T-cell (primary cell): Measurements from ENCODE around the gene PYGB. TPM values are rescaled to one million over a fixed set of nuclear protein-coding genes. Genes with fewer than 3 reads are reported as not detected.

Experiments used
- ATAC-seq, 4 experiments: fragments of 200-7000 bp in 3 of 4; fragments of 150-1000 bp in 1 of 4; cut with Tn5 transposase; replicated peaks in 1 of 4; 1 replicate in 3 of 4; 2 replicates in 1 of 4; pipeline ENCODE4 v1.10.0; 2021; ENCODE audit warnings: moderate library complexity in 3 of 4, mild to moderate bottlenecking in 2 of 4, moderate number of reproducible peaks in 1 of 4
- CTCF ChIA-PET, 2 donors: fragments of 300-600 bp; sonication (Branson Sonifier 250); formaldehyde crosslinking; loops; one replicate each; lab custom pipeline; 2022; ENCODE audit warnings: antibody characterized with exemption in 2 of 2; lab: Charles Lee
- POLR2A ChIA-PET, 2 donors: fragments of 300-600 bp; sonication (Branson Sonifier 250); formaldehyde crosslinking; loops; one replicate each; lab custom pipeline; 2022; ENCODE audit warnings: antibody characterized with exemption in 2 of 2; lab: Charles Lee
- DNase-seq, 35 experiments: peaks; one replicate each; pipeline versions ENCODE4 v3.0.0 to v3.0.0-alpha.2; 2013 to 2023
- H3K27ac ChIP-seq: one replicate; pipeline ENCODE4 v1.5.1; 2013; ENCODE audit warnings: low read length
- H3K27me3 ChIP-seq, 2 experiments: replicated peaks in 1 of 2; 1 replicate in 1 of 2; 2 replicates in 1 of 2; pipeline versions ENCODE4 v1.6.1 to v1.7.0; 2013; ENCODE audit warnings: low read length in 1 of 2, mixed read lengths in 1 of 2; ENCODE audit not compliant: control insufficient read depth in 2 of 2, insufficient read depth in 2 of 2; ENCODE audit errors: extremely low read depth in 1 of 2
- H3K36me3 ChIP-seq, 2 donors: 1 replicate in 1 of 2; 2 replicates in 1 of 2; pipeline versions ENCODE4 v1.6.1 to v1.7.0; 2013; ENCODE audit warnings: low read length in 1 of 2; ENCODE audit not compliant: control insufficient read depth in 2 of 2, insufficient read depth in 1 of 2; ENCODE audit errors: extremely low read depth in 1 of 2
- H3K4me1 ChIP-seq, 2 experiments: 1 replicate in 1 of 2; 2 replicates in 1 of 2; pipeline versions ENCODE4 v1.6.1 to v1.7.0; 2013; ENCODE audit warnings: low read length in 2 of 2, mixed read lengths in 1 of 2; ENCODE audit not compliant: insufficient read depth in 2 of 2, control insufficient read depth in 1 of 2; ENCODE audit errors: extremely low read depth in 1 of 2
- H3K4me3 ChIP-seq, 2 donors: 1 replicate in 1 of 2; 2 replicates in 1 of 2; pipeline versions ENCODE4 v1.5.1 to v1.7.0; 2013; ENCODE audit warnings: mild to moderate bottlenecking in 2 of 2, low read length in 1 of 2, moderate library complexity in 1 of 2; ENCODE audit not compliant: control insufficient read depth in 1 of 2; ENCODE audit errors: extremely low read depth in 1 of 2
- H3K9me3 ChIP-seq: 2 replicates; pipeline ENCODE4 v1.7.0; 2013
- H3K27ac Mint-ChIP-seq, 2 donors: one replicate each; pipeline ENCODE4 v1.8.0; 2020 to 2021; ENCODE audit warnings: mild to moderate bottlenecking in 2 of 2, mixed read lengths in 2 of 2
- H3K27me3 Mint-ChIP-seq, 2 donors: one replicate each; pipeline ENCODE4 v1.8.0; 2021 to 2022; ENCODE audit warnings: mixed read lengths in 2 of 2
- H3K36me3 Mint-ChIP-seq: one replicate; pipeline ENCODE4 v1.8.0; 2021; ENCODE audit warnings: mixed read lengths
- H3K4me1 Mint-ChIP-seq, 3 donors: one replicate each; pipeline ENCODE4 v1.8.0; 2020 to 2022; ENCODE audit warnings: mixed read lengths in 3 of 3, mild to moderate bottlenecking in 1 of 3
- H3K4me3 Mint-ChIP-seq, 3 donors: one replicate each; pipeline ENCODE4 v1.8.0; 2020 to 2022; ENCODE audit warnings: mild to moderate bottlenecking in 3 of 3, mixed read lengths in 3 of 3, moderate library complexity in 3 of 3
- H3K9me3 Mint-ChIP-seq, 3 donors: one replicate each; pipeline ENCODE4 v1.8.0; 2020 to 2022; ENCODE audit warnings: mixed read lengths in 3 of 3
- WGBS: methylation state at CpG from one replicate; pipeline ENCODE4 v1.1.5; 2013; ENCODE audit warnings: missing lambda C conversion rate; ENCODE audit not compliant: insufficient coverage; 5-methylcytosine and 5-hydroxymethylcytosine counted together
- total RNA-seq, 35 experiments: library from RNA in 6 of 35; stranded (reverse) in 6 of 35; fragments of 120-200 nt in 1 of 35; gene quantifications; one replicate each; pipeline versions ENCODE4 v1.2.1 to v1.2.4 and lab custom pipeline; 2013 to 2026

PYGB gene
- total RNA-seq, 5 donors from 2014 or later (not counting 1 experiment from before 2014, with no cell fraction given): 29.7 to 53.4 (median 36.5) TPM

DNA sequence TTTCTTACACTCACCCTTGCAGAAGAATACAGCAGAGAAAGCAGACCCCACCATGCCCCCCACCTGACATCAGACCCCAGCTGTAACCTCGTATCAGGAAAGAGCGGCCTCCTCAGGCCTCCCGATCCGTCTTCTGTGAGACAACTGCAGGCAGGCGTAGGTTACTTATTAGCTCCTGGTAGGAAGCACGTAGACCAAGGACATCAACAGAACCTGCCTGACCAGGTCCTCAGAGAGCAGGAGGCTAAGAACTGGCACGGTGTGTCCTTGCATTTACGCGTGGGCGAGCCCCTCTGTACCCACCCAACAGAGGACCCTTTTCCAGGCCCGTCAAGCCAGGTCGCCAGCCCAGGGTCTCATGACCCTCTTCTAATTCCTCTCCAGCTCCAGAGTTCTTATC lies 91.7 kb downstream of the PYGB start:
- ChIA-PET CTCF (no interaction called here), POLR2A (no interaction called here)
- H3K27me3 Mint-ChIP-seq: no peaks in the 10 kb centered on the region
- Histone ChIP-seq H3K9me3 (no peaks in the 10 kb centered on the region), H3K36me3 (no peaks in the 10 kb centered on the region), H3K27ac (no peak overlapping the region), H3K27me3 (no peaks in the 10 kb centered on the region), H3K4me3 (no peak overlapping the region), H3K4me1 (no peaks in the 10 kb centered on the region)
- no peak overlapping the region for H3K27ac Mint-ChIP-seq
- H3K36me3 Mint-ChIP-seq: peaks cover 25% of the 10 kb centered on the region
- WGBS: 94% methylated on average over 12 of the region's 12 CpGs
- H3K9me3 Mint-ChIP-seq: peaks cover 0 to 2% (median 0%) of the 10 kb centered on the region in 3 donors
- ATAC-seq (no peak), DNase-seq (no peak)
- peaks cover 27 to 48% (median 37%) of the 10 kb centered on the region in 3 donors for H3K4me1 Mint-ChIP-seq
- H3K4me3 Mint-ChIP-seq: no peak overlapping the region

DNA sequence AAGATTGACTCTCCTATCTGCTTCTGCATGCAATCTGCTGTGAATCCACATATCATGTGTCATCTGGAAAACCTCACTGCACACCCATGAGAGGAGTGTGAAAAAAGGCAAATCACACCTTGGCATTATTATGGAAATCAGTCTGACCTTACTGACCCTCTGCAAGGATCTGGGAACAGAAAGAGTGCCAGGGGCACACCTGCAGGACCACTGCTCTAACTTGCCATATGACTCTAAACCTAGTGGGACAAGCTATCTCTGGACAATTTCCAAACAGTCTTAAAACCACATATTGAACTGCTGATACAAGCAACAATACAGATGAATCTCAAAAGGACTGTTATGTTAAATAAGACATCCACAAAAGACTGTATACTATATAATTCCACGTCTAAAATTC lies 92.5 kb downstream of the PYGB start:
- H3K4me3 Mint-ChIP-seq: no peak overlapping the region
- peaks cover 32 to 51% (median 41%) of the 10 kb centered on the region in 3 donors for H3K4me1 Mint-ChIP-seq
- ChIA-PET CTCF (no interaction called here), POLR2A (interaction anchor here in 1 of 2 donors (0.6 kb wide), 1 partner anchor 253 kb away, joined by 3 read pairs; no protein-coding TSS in a partner anchor)
- DNase-seq: no peak
- no peak overlapping the region for H3K27ac ChIP-seq
- ATAC-seq: no peak
- H3K27me3 Mint-ChIP-seq: no peaks in the 10 kb centered on the region
- H3K36me3 ChIP-seq: no peaks in the 10 kb centered on the region
- peaks cover 0 to 2% (median 0%) of the 10 kb centered on the region in 3 donors for H3K9me3 Mint-ChIP-seq
- WGBS: no CpG with 5 or more reads among the region's 1 CpG
- no peaks in the 10 kb centered on the region for H3K27me3 ChIP-seq
- H3K4me3 ChIP-seq: no peak overlapping the region
- H3K36me3 Mint-ChIP-seq: peaks cover 30% of the 10 kb centered on the region
- no peaks in the 10 kb centered on the region for H3K9me3 ChIP-seq
- H3K4me1 ChIP-seq: no peaks in the 10 kb centered on the region
- H3K27ac Mint-ChIP-seq: no peak overlapping the region

DNA sequence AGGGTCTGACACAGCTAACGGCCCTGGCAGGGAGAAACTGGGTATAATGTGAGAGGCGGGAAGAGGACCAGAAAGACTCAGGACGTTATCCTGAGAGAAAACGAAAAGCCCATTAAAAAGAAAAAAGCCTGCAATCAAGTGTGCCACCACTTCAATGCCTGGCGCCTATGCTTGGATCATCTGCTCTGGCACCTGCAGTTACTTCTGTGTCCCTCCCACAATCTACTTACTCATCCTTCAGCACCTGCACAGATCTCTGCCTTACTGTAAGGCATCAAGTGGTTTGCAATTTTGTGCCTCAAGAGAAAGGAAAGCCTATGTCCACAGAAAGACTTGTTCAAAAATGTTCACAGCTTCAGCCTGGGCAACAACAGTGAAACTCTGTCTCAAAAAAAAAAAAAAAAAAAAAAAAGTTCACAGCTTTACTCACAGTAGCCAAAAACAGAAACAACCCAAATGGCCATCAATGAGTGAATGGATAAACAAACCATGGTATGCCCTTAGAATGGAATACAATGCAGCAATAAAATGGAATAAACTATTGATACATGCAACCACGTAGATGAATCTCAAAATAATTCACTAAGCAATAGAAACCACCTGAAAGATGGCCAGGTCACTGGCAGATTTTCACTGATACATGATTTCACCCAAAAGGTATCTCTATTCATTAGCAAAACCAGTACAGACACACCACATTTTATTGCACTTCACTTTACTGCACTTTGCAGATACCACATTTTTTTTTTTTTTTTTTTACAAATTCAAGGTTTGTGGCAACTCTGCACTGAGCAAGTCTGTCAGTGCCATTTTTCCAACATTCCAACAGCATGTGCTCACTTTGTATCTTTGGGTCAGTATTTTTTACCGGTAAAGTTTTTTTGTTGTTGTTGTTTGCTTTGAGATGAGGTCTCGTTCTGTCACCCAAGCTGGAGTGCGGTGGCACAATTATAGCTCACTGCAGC lies 94.1 kb downstream of the PYGB start:
- Mint-ChIP-seq H3K4me1 (peaks cover 45 to 60% (median 56%) of the 10 kb centered on the region in 3 donors), H3K36me3 (peaks cover 27% of the 10 kb centered on the region), H3K9me3 (no peaks in the 10 kb centered on the region), H3K4me3 (no peak overlapping the region), H3K27me3 (no peaks in the 10 kb centered on the region), H3K27ac (no peak overlapping the region)
- Histone ChIP-seq H3K27ac (no peak overlapping the region), H3K27me3 (no peaks in the 10 kb centered on the region), H3K4me1 (peaks cover 0 to 5% of the 10 kb centered on the region in 2 experiments), H3K36me3 (no peaks in the 10 kb centered on the region), H3K4me3 (no peak overlapping the region), H3K9me3 (no peaks in the 10 kb centered on the region)
- CTCF ChIA-PET: no interaction called here
- POLR2A ChIA-PET: no interaction called here
- ATAC-seq (no peak), DNase-seq (no peak)
- 100% methylated on average over 3 of the region's 9 CpGs for WGBS

DNA sequence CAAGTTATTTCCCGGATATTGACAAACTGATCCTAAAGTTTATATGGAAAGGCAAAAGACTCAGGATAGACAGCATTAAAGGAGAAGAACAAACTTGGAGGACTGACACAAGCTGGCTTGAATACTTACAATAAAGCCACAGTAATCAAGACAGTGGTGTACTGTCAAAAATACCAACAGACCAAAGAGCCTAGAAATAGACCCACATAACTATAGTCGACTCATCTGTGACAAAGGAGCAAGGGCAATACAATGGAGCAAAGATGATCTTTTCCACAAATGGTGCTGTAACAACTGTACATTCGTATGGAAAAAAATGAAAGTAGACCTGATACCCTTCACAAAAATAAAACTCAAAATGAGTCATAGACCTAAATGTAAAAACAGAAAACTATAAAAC lies 96.7 kb downstream of the PYGB start:
- 100% methylated on average over 2 of the region's 3 CpGs for WGBS
- Histone ChIP-seq H3K36me3 (no peaks in the 10 kb centered on the region), H3K4me3 (no peak overlapping the region), H3K4me1 (peaks cover 0 to 8% of the 10 kb centered on the region in 2 experiments), H3K27me3 (no peaks in the 10 kb centered on the region), H3K27ac (no peak overlapping the region), H3K9me3 (no peaks in the 10 kb centered on the region)
- no peak for ATAC-seq
- POLR2A ChIA-PET: no interaction called here
- no peaks in the 10 kb centered on the region for H3K9me3 Mint-ChIP-seq
- no peak for DNase-seq
- no peaks in the 10 kb centered on the region for H3K27me3 Mint-ChIP-seq
- CTCF ChIA-PET: no interaction called here
- H3K36me3 Mint-ChIP-seq: peaks cover 12% of the 10 kb centered on the region
- H3K4me3 Mint-ChIP-seq: no peak overlapping the region
- H3K4me1 Mint-ChIP-seq: peaks cover 47 to 54% (median 53%) of the 10 kb centered on the region in 3 donors
- no peak overlapping the region for H3K27ac Mint-ChIP-seq

DNA sequence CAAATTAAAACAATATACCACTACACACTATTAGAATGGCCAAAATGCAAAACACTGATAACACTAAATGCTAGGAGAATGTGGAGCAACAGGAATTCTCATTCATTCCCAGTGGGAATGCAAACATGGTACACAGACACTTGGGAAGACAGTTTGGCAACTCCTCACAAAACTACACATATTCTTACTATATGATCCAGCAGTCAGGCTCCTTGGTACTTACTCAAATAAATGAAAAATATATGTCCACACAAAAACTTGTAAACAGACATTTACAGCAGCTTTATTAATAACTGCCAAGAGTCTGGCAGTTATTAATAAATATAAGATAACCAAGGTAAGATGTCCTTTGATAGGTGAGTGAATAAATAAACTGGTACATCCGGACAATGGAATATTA lies 97.8 kb downstream of the PYGB start:
- Mint-ChIP-seq H3K36me3 (peaks cover 12% of the 10 kb centered on the region), H3K4me3 (no peak overlapping the region), H3K9me3 (no peaks in the 10 kb centered on the region), H3K27me3 (no peaks in the 10 kb centered on the region), H3K27ac (no peak overlapping the region), H3K4me1 (peaks cover 47 to 53% (median 52%) of the 10 kb centered on the region in 3 donors)
- Histone ChIP-seq H3K27me3 (no peaks in the 10 kb centered on the region), H3K27ac (no peak overlapping the region), H3K9me3 (peaks cover 3% of the 10 kb centered on the region), H3K4me1 (peaks cover 0 to 8% of the 10 kb centered on the region in 2 experiments), H3K4me3 (no peak overlapping the region), H3K36me3 (no peaks in the 10 kb centered on the region)
- ChIA-PET CTCF (no interaction called here), POLR2A (no interaction called here)
- ATAC-seq (no peak), DNase-seq (no peak)
- no CpG with 5 or more reads among the region's 1 CpG for WGBS

DNA sequence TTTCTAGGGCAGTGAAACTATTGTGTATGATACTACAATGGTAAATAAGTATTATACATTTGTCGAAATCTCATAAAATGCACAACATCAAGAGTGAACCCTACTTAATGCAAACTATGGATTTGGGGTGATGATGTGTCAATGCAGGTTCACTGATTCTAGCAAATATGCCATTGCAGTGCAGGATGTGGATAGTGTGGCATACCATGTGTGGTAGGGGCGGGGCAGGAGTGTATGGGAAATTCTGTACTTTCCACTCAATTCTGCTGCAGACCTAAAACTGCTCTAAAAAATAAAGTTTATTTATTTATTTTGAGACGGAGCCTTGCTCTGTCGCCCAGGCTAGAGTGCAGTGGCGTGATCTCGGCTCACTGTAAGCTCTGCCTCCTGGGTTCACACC lies 98.5 kb downstream of the PYGB start:
- Histone ChIP-seq H3K9me3 (peaks cover 3% of the 10 kb centered on the region), H3K4me3 (no peak overlapping the region), H3K27me3 (no peaks in the 10 kb centered on the region), H3K4me1 (peaks cover 0 to 8% of the 10 kb centered on the region in 2 experiments), H3K27ac (no peak overlapping the region), H3K36me3 (no peaks in the 10 kb centered on the region)
- no CpG with 5 or more reads among the region's 6 CpGs for WGBS
- Mint-ChIP-seq H3K4me3 (no peak overlapping the region), H3K4me1 (peaks cover 47 to 48% (median 48%) of the 10 kb centered on the region in 3 donors), H3K36me3 (peaks cover 12% of the 10 kb centered on the region), H3K9me3 (no peaks in the 10 kb centered on the region), H3K27ac (no peak overlapping the region), H3K27me3 (no peaks in the 10 kb centered on the region)
- CTCF ChIA-PET: no interaction called here
- DNase-seq: peak in 4 of 35 experiments; percentile 8 to 21 (median 16)
- ATAC-seq: no peak
- POLR2A ChIA-PET: no interaction called here
